K562 (cell line): Measurements from ENCODE around the gene TNFSF13. TPM values are rescaled to one million over a fixed set of nuclear protein-coding genes. Genes with fewer than 3 reads are reported as not detected.

Source experiments
- ADNP ChIP-seq: fragments of 200-800 bp; sonication (Bioruptor generic); IDR thresholded peaks from 2 replicates; pipeline ENCODE4 v1.6.1; 2016; ENCODE audit warnings: missing genetic modification characterization, missing compliant biosample characterization
- E2F3 ChIP-seq: fragments of 250-450 bp; sonication (Bioruptor Pico); IDR thresholded peaks from 2 replicates; pipeline ENCODE4 v1.4.0; 2020; ENCODE audit warnings: mild to moderate bottlenecking
- EP400 ChIP-seq: fragments of 450-650 bp; IDR thresholded peaks from 2 replicates; pipeline ENCODE4 v1.6.1; 2017; ENCODE audit warnings: antibody characterized with exemption, mild to moderate bottlenecking, moderate library complexity
- FOXA1 ChIP-seq: fragments of 450-650 bp; IDR thresholded peaks from 2 replicates; pipeline ENCODE4 v1.6.1; 2016; ENCODE audit warnings: mild to moderate bottlenecking, borderline replicate concordance
- HCFC1 ChIP-seq: IDR thresholded peaks from 2 replicates; pipeline ENCODE4 v1.6.1; 2012; ENCODE audit warnings: low read depth, low read length, improper control_type of control experiment
- HNRNPUL1 ChIP-seq: fragments of 200-400 bp; formaldehyde crosslinking; IDR thresholded peaks from 2 replicates; pipeline ENCODE4 v1.6.1; 2017; ENCODE audit warnings: low read length
- ILK ChIP-seq: fragments of 450-650 bp; IDR thresholded peaks from 2 replicates; pipeline ENCODE4 v1.6.1; 2016; ENCODE audit warnings: missing genetic modification characterization, low read depth, mild to moderate bottlenecking, missing compliant biosample characterization, moderate library complexity, borderline replicate concordance
- MTA1 ChIP-seq: fragments of 450-650 bp; IDR thresholded peaks from 2 replicates; pipeline ENCODE4 v1.6.1; 2017; ENCODE audit warnings: borderline replicate concordance
- NFE2 ChIP-seq: IDR thresholded peaks from 2 replicates; pipeline ENCODE4 v1.6.1; 2014; ENCODE audit warnings: antibody characterized with exemption, low read depth
- POLR2G ChIP-seq: fragments of 200-400 bp; formaldehyde crosslinking; IDR thresholded peaks from 2 replicates; pipeline ENCODE4 v1.6.1; 2017; ENCODE audit warnings: low read depth, mild to moderate bottlenecking, antibody characterized with exemption, low read length, moderate library complexity
- RAD51 ChIP-seq: fragments of 450-650 bp; IDR thresholded peaks from 2 replicates; pipeline ENCODE4 v1.7.1; 2016; ENCODE audit warnings: low read depth, mild to moderate bottlenecking, borderline replicate concordance
- RB1 ChIP-seq: fragments of 450-650 bp; IDR thresholded peaks from 2 replicates; pipeline ENCODE4 v1.6.1; 2017; ENCODE audit warnings: low read depth, mild to moderate bottlenecking
- RBFOX2 ChIP-seq: fragments of 200-400 bp; formaldehyde crosslinking; IDR thresholded peaks from 2 replicates; pipeline ENCODE4 v1.6.1; 2017; ENCODE audit warnings: low read depth, mild to moderate bottlenecking, low read length, moderate library complexity
- SMARCB1 ChIP-seq: IDR thresholded peaks from 2 replicates; pipeline ENCODE4 v1.6.1; 2011; ENCODE audit warnings: improper control_type of control experiment, low read depth; ENCODE audit not compliant: insufficient read length
- SNIP1 ChIP-seq: fragments of 450-650 bp; IDR thresholded peaks from 2 replicates; pipeline ENCODE4 v1.7.1; 2017; ENCODE audit warnings: low read depth, mild to moderate bottlenecking
- SP2 ChIP-seq: IDR thresholded peaks from 2 replicates; pipeline ENCODE4 v1.6.1; 2011; ENCODE audit warnings: mild to moderate bottlenecking, low read depth, low read length, moderate library complexity; ENCODE audit not compliant: poor library complexity, severe bottlenecking; ENCODE audit errors: extremely low read depth
- TAF9B ChIP-seq: fragments of 450-650 bp; IDR thresholded peaks from 2 replicates; pipeline ENCODE4 v1.6.1; 2018; ENCODE audit warnings: mild to moderate bottlenecking; ENCODE audit not compliant: partially characterized antibody
- TBL1XR1 ChIP-seq, 2 experiments: IDR thresholded peaks; 2 replicates each; pipeline ENCODE4 v1.6.1; 2012; ENCODE audit warnings: improper control_type of control experiment in 2 of 2, low read length in 2 of 2, mild to moderate bottlenecking in 1 of 2
- ZFX ChIP-seq: sonication (generic); formaldehyde crosslinking; IDR thresholded peaks from 2 replicates; pipeline ENCODE4 v1.8.0; 2022; ENCODE audit warnings: mild to moderate bottlenecking, missing genetic modification reagents, moderate library complexity
- ZNF165 ChIP-seq: fragments of 250-450 bp; sonication (Bioruptor Pico); IDR thresholded peaks from 2 replicates; pipeline ENCODE4 v1.4.0; 2020; ENCODE audit warnings: borderline replicate concordance
- ZNF431 ChIP-seq: sonication (generic); formaldehyde crosslinking; IDR thresholded peaks from 2 replicates; pipeline ENCODE4 v1.8.0; 2022; ENCODE audit warnings: mild to moderate bottlenecking, missing genetic modification reagents
- polyA plus RNA-seq, 8 experiments: library from polyadenylated mRNA; depleted of rRNA in 4 of 8; stranded (reverse) in 5 of 8; unstranded in 3 of 8; fragments of >200 nt; fragmentation: Nextera tagmentation in 2 of 8; fragmentation: Illumina TruSeq in 1 of 8; extraction: Ambion mirVana in 2 of 8; extraction: Trizol in 1 of 8; gene quantifications; 2 replicates each; pipeline versions ENCODE4 v1.2.1 to v1.2.3, GENCODE V29; 2011 to 2014; ENCODE audit warnings: inconsistent platforms in 1 of 8, missing spikeins in 1 of 8
- total RNA-seq, 7 experiments: library from RNA; depleted of rRNA in 6 of 7; stranded (reverse); fragments of >200 nt in 6 of 7; fragmentation: Illumina TruSeq in 2 of 7; extraction: Trizol in 2 of 7; gene quantifications; 2 replicates each; pipeline versions ENCODE4 v1.2.1 to v1.2.3, GENCODE V29; 2011 to 2021; ENCODE audit warnings: low replicate concordance in 1 of 7

Gene TNFSF13
- total and polyA plus RNA-seq, 9 of the 15 experiments (the other 6 are each of a cell fraction or from before 2014, with no cell fraction given): 0.04 to 0.51 (median 0.19) TPM; not detected in 1

GRCh38 chr17:7579834-7580603 lies 21.5 kb downstream of the TNFSF13 start (continued):
- TF ChIP-seq EP400: no peak
- no peak for TF ChIP-seq MTA1
- no peak for TF ChIP-seq ILK (tag)
- TF ChIP-seq ZNF431 (CRISPR knock-in tag): no peak
- TF ChIP-seq ADNP (tag): no peak
- TF ChIP-seq E2F3 (CRISPR knock-in tag): no peak
- no peak for TF ChIP-seq TBL1XR1 (IDR thresholded peaks at IDR 0.05; ENCODE audit: low read length in 2 of 2)
- peak; percentile 76 for TF ChIP-seq POLR2G
- no peak for TF ChIP-seq TAF9B
- TF ChIP-seq ZFX (CRISPR knock-in tag): no peak
- TF ChIP-seq ZNF165 (CRISPR knock-in tag): no peak
- TF ChIP-seq RAD51: no peak
- TF ChIP-seq SNIP1: no peak
- no peak for TF ChIP-seq SP2
- TF ChIP-seq SMARCB1: no peak
- peak; percentile 70 for TF ChIP-seq RBFOX2
- 0 out of 2 replicates have a peak, but pooled peaks have one; percentile 5 for TF ChIP-seq HNRNPUL1
- TF ChIP-seq NFE2: no peak
- TF ChIP-seq RB1: no peak
- no peak for TF ChIP-seq FOXA1
- TF ChIP-seq HCFC1: no peak
